ENCODE results near the gene AARS2. TPM values are rescaled to one million over a fixed set of nuclear protein-coding genes. Genes with fewer than 3 reads are reported as not detected.

Gene AARS2
- total and polyA plus RNA-seq, 2 donors (not counting 1 experiment from before 2014, with no cell fraction given) = 3.4 to 24.3 TPM

DNA sequence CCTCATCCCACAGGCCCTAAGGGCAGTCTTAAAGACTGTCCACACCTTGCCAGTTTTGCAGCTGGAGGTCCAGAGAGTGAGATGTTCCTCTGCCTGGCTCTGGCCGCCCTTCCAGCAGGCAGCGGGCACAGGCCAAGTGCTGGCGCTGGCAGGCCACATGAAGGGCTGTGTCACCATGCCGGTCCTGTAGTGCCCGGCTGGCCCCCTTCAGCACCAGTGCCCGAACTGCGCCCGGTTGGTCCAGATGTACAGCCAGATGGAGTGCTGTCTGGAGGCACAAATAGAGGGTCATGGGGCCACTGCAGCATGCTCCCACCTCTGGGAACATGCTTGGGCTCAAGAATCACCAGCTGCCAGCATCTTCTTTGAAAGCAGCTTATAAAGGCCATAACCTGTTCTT lies 51.6 kb downstream of the AARS2 start:
- no peak for DNase-seq (ENCODE audit: low read depth in 2 of 2)
- H3K36me3 ChIP-seq (ENCODE audit: control insufficient read depth, insufficient read depth, low read length) = peaks cover 2% of the 10 kb centered on the region

DNA sequence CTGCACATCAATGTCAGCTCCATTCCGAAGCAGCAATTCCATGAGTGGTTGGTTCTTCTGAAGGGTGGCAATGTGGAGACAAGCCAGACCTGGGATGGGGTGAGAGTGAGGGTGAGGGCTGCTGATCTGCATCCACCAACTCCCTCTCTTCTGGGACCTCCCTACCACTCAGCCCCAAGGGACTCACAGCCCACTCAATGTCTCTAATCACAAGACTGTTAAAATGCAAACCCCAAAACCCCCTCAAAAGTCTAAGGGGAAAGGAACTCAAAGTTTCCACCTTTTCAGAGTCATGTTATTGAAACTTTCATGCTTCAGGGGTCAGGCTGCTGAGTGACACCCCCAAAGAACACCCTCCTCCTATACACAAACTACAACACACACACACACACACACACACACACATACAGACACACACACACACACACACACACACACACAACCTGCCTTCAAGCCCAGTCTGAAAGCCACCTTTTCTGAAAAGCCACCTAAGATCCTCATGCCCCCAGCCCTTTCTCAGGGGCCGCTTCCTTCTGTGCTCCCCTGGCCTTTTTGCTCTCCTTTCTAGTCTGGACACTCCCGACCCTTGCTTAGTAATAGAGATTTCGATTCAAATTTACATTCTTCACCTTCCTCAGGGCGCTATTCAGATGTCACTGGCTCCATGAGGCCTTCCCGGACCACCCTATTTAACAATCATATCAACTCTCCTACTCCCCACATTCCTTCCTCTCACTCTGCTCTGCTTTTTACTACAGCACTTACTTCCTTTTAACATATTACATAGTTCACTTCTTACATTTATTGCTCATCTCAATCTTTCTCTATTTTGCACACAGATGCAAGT lies 52.5 kb downstream of the AARS2 start:
- Histone ChIP-seq H3K9ac (ENCODE audit: insufficient read depth, low read length) (no peak overlapping the region), H3K4me3 (replicated peaks in 1 of 4; ENCODE audit: control extremely low read depth in 1 of 4, insufficient read depth in 1 of 4, low read depth in 3 of 4, low read length in 4 of 4) (no peak overlapping the region), H2AFZ (ENCODE audit: low read length) (no peak overlapping the region), H3K4me1 (ENCODE audit: control insufficient read depth, extremely low read depth, insufficient read depth, low read length) (peaks cover 12% of the 10 kb centered on the region), H3K4me2 (ENCODE audit: extremely low read depth, insufficient read depth, low read length) (no peak overlapping the region), H3K36me3 (ENCODE audit: control insufficient read depth, insufficient read depth, low read length) (peaks cover 4% of the 10 kb centered on the region), H3K27ac (ENCODE audit: insufficient read depth, low read length) (no peak overlapping the region), H4K20me1 (ENCODE audit: control insufficient read depth, extremely low read depth, insufficient read depth, low read length) (no peaks in the 10 kb centered on the region), H3K79me2 (ENCODE audit: control insufficient read depth, insufficient read depth, low read length) (peaks cover 14% of the 10 kb centered on the region), H3K9me3 (ENCODE audit: control insufficient read depth, insufficient read depth, low read depth, low read length) (no peaks in the 10 kb centered on the region), H3K27me3 (ENCODE audit: control insufficient read depth, insufficient read depth, low read length) (no peaks in the 10 kb centered on the region)
- no peak for TF ChIP-seq EZH2 (IDR thresholded peaks at IDR 0.05; ENCODE audit: low read length, missing control alignments)
- TF ChIP-seq, protein P1, sequence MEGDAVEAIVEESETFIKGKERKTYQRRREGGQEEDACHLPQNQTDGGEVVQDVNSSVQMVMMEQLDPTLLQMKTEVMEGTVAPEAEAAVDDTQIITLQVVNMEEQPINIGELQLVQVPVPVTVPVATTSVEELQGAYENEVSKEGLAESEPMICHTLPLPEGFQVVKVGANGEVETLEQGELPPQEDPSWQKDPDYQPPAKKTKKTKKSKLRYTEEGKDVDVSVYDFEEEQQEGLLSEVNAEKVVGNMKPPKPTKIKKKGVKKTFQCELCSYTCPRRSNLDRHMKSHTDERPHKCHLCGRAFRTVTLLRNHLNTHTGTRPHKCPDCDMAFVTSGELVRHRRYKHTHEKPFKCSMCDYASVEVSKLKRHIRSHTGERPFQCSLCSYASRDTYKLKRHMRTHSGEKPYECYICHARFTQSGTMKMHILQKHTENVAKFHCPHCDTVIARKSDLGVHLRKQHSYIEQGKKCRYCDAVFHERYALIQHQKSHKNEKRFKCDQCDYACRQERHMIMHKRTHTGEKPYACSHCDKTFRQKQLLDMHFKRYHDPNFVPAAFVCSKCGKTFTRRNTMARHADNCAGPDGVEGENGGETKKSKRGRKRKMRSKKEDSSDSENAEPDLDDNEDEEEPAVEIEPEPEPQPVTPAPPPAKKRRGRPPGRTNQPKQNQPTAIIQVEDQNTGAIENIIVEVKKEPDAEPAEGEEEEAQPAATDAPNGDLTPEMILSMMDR (conservative IDR thresholded peaks at IDR 0.05 in 1 of 2, IDR thresholded peaks at IDR 0.05 in 1 of 2; ENCODE audit: low read depth in 1 of 2, low read length in 2 of 2) = no peak
- no peak for DNase-seq (ENCODE audit: low read depth in 2 of 2)

More for the DNA sequence above, 51.6 kb downstream of the AARS2 start:
- no peak overlapping the region for H2AFZ ChIP-seq (ENCODE audit: low read length)
- no peak for TF ChIP-seq EZH2 (IDR thresholded peaks at IDR 0.05; ENCODE audit: low read length, missing control alignments)
- TF ChIP-seq, protein P1 (conservative IDR thresholded peaks at IDR 0.05 in 1 of 2, IDR thresholded peaks at IDR 0.05 in 1 of 2; ENCODE audit: low read depth in 1 of 2, low read length in 2 of 2) = no peak
- H4K20me1 ChIP-seq (ENCODE audit: control insufficient read depth, extremely low read depth, insufficient read depth, low read length) = no peaks in the 10 kb centered on the region
- no peak overlapping the region for H3K4me2 ChIP-seq (ENCODE audit: extremely low read depth, insufficient read depth, low read length)
- H3K4me3 ChIP-seq (replicated peaks in 1 of 4; ENCODE audit: control extremely low read depth in 1 of 4, insufficient read depth in 1 of 4, low read depth in 3 of 4, low read length in 4 of 4) = no peak overlapping the region
- no peaks in the 10 kb centered on the region for H3K27me3 ChIP-seq (ENCODE audit: control insufficient read depth, insufficient read depth, low read length)
- no peaks in the 10 kb centered on the region for H3K9me3 ChIP-seq (ENCODE audit: control insufficient read depth, insufficient read depth, low read depth, low read length)
- H3K9ac ChIP-seq (ENCODE audit: insufficient read depth, low read length) = no peak overlapping the region
- H3K79me2 ChIP-seq (ENCODE audit: control insufficient read depth, insufficient read depth, low read length) = peaks cover 5% of the 10 kb centered on the region
- H3K27ac ChIP-seq (ENCODE audit: insufficient read depth, low read length) = no peak overlapping the region
- H3K4me1 ChIP-seq (ENCODE audit: control insufficient read depth, extremely low read depth, insufficient read depth, low read length) = peaks cover 7% of the 10 kb centered on the region

DNA sequence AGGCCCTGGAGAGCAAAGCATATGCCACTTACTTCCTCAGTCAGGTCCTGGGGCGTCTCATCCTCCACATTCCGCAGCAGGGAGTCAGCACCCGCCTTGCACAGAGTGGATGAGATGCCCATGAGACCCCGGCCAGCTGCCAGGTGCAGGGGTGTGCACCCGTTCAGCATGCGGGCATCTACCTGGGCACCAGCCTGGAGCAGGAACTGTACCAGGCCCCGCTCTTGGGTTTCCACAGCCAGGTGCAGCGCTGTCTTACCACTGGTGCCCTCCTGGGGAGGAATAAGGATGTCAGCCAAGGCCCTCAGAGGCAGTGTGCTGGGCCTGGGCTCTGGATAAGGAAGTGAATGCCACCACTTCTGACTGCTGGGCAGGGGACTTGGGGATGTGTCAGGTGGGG lies 53.1 kb downstream of the AARS2 start:
- no peak overlapping the region for H2AFZ ChIP-seq (ENCODE audit: low read length)
- peaks cover 19% of the 10 kb centered on the region for H3K79me2 ChIP-seq (ENCODE audit: control insufficient read depth, insufficient read depth, low read length)
- TF ChIP-seq, protein P1 (conservative IDR thresholded peaks at IDR 0.05 in 1 of 2, IDR thresholded peaks at IDR 0.05 in 1 of 2; ENCODE audit: low read depth in 1 of 2, low read length in 2 of 2) = no peak
- TF ChIP-seq EZH2 (IDR thresholded peaks at IDR 0.05; ENCODE audit: low read length, missing control alignments) = no peak
- H3K9ac ChIP-seq (ENCODE audit: insufficient read depth, low read length) = no peak overlapping the region
- H3K27me3 ChIP-seq (ENCODE audit: control insufficient read depth, insufficient read depth, low read length) = no peaks in the 10 kb centered on the region
- peaks cover 6% of the 10 kb centered on the region for H3K36me3 ChIP-seq (ENCODE audit: control insufficient read depth, insufficient read depth, low read length)
- DNase-seq (ENCODE audit: low read depth in 2 of 2) = no peak
- no peak overlapping the region for H3K27ac ChIP-seq (ENCODE audit: insufficient read depth, low read length)
- no peaks in the 10 kb centered on the region for H3K9me3 ChIP-seq (ENCODE audit: control insufficient read depth, insufficient read depth, low read depth, low read length)
- H3K4me2 ChIP-seq (ENCODE audit: extremely low read depth, insufficient read depth, low read length) = no peak overlapping the region
- no peaks in the 10 kb centered on the region for H4K20me1 ChIP-seq (ENCODE audit: control insufficient read depth, extremely low read depth, insufficient read depth, low read length)
- no peak overlapping the region for H3K4me3 ChIP-seq (replicated peaks in 1 of 4; ENCODE audit: control extremely low read depth in 1 of 4, insufficient read depth in 1 of 4, low read depth in 3 of 4, low read length in 4 of 4)
- H3K4me1 ChIP-seq (ENCODE audit: control insufficient read depth, extremely low read depth, insufficient read depth, low read length) = peaks cover 12% of the 10 kb centered on the region

Data from fibroblast of lung (primary cell).